COR-L47 (cell line): ENCODE measurements around the gene MAT1A.
"Not testable (repeated sequence)": the region's sequence is repeated elsewhere in the genome, so short reads cannot be mapped to it uniquely, and the experiment has no call there.

ENCODE experiments used
- DNase-seq: peaks from one replicate; lab custom pipeline; 2025; lab: John Stamatoyannopoulos, UW

The MAT1A gene

GRCh38 chr10:80223031-80223419 lies 66.4 kb downstream of the MAT1A start:
- DNase-seq = not testable (repeated sequence)
